Esophagus muscularis mucosa (tissue), 4 donors: ENCODE data around the gene NEO1. TPM values are rescaled to one million over a fixed set of nuclear protein-coding genes. Genes with fewer than 3 reads are reported as not detected.

Experiments used
- DNase-seq: peaks from one replicate; pipeline ENCODE4 v3.0.0-alpha.2; 2017; ENCODE audit errors: extremely low spot score
- H3K27ac ChIP-seq, 4 donors: fragments of 200-600 bp; sonication (generic); replicated peaks in 1 of 4; 1 replicate in 3 of 4; 2 replicates in 1 of 4; pipeline ENCODE4 v1.5.1; 2016 to 2019; ENCODE audit warnings: mild to moderate bottlenecking in 1 of 4
- H3K27me3 ChIP-seq, 4 donors: fragments of 200-600 bp; sonication (generic); one replicate each; pipeline versions ENCODE4 v1.5.1 to v1.6.0; 2016 to 2019
- H3K36me3 ChIP-seq, 4 donors: fragments of 200-600 bp; sonication (generic); one replicate each; pipeline ENCODE4 v1.5.1; 2016 to 2019
- H3K4me1 ChIP-seq, 4 donors: fragments of 200-600 bp; sonication (generic); one replicate each; pipeline ENCODE4 v1.5.1; 2016 to 2019
- H3K4me3 ChIP-seq, 4 donors: fragments of 200-600 bp; sonication (generic); 1 replicate in 2 of 4; 2 replicates in 2 of 4; pipeline ENCODE4 v1.5.1; 2016 to 2019; ENCODE audit warnings: mild to moderate bottlenecking in 4 of 4, moderate library complexity in 1 of 4
- H3K9me3 ChIP-seq, 4 donors: fragments of 200-600 bp; sonication (generic); 1 replicate in 3 of 4; 2 replicates in 1 of 4; pipeline ENCODE4 v1.5.1; 2016 to 2019
- EP300 ChIP-seq: sonication (generic); formaldehyde crosslinking; IDR thresholded peaks from one replicate; pipeline ENCODE4 v1.6.1; 2017; ENCODE audit warnings: antibody characterized with exemption
- POLR2A ChIP-seq: fragments of 450-650 bp; IDR thresholded peaks from one replicate; pipeline ENCODE4 v1.6.1; 2017; ENCODE audit warnings: antibody characterized with exemption, moderate library complexity, mild to moderate bottlenecking, low read depth
- POLR2AphosphoS5 ChIP-seq, 2 donors: sonication (generic); formaldehyde crosslinking; IDR thresholded peaks; one replicate each; pipeline ENCODE4 v1.6.1; 2017; ENCODE audit warnings: antibody characterized with exemption in 2 of 2
- WGBS: methylation state at CpG from one replicate; pipeline ENCODE4 v1.1.5; 2018; 5-methylcytosine and 5-hydroxymethylcytosine counted together
- intact Hi-C: fragments of 100-400 bp; cut with DNase I; formaldehyde crosslinking; loops from one replicate; pipeline ENCODE4 v1.15.1; 2023
- total RNA-seq, 4 donors: library from RNA; depleted of rRNA; stranded (reverse); fragments of >200 nt; gene quantifications; one replicate each; pipeline versions ENCODE4 v1.1.0 to v1.2.1, GENCODE V29; 2016
- TF ChIP-seq, protein P1 (sequence below), 3 experiments: fragments of 200-600 bp in 2 of 3; fragments of 450-650 bp in 1 of 3; sonication (generic) in 2 of 3; IDR thresholded peaks; one replicate each; pipeline ENCODE4 v1.5.1; 2017 to 2019; ENCODE audit warnings: antibody characterized with exemption in 3 of 3, mild to moderate bottlenecking in 2 of 3, moderate library complexity in 1 of 3

Gene NEO1
- total RNA-seq, 4 donors from 2014 or later: 38.2 to 61.2 (median 53.5) TPM

DNA sequence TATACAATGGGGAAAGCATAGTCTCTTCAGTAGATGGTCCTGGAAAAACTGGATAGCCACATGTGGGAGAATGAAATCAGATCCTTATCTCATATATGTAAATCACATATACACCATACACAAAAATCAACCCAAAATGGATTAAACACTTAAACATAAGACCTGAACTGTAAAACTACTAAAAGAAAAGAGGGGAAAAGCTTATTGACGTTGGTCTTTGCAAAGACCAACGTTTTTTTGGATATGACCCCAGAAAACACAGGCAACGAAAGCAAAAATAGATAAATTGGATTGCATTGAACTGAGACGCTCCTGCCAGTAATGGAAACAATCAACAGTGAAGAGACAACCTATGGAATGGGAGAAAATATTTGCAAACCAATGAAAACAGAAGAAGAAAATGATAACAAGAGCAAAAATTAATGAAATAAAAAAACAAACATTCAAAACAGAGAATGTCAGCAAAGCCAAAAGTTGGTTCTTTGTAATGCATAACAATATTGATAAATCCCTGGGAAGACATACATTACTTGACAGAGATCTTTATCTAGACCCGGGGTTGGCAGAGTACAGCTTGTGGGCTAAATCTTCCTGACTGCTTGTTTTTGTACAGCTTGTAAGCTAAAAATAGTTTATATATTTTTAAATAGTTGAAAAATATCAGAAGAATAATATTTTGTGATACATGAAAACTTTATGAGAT is 86.9 kb downstream of the NEO1 start:
- intact Hi-C loops: no loop called here
- 62% methylated on average over 5 of the region's 5 CpGs for WGBS
- Histone ChIP-seq H3K27me3 (no peaks in the 10 kb centered on the region), H3K27ac (no peak overlapping the region), H3K9me3 (no peaks in the 10 kb centered on the region), H3K4me1 (no peaks in the 10 kb centered on the region), H3K4me3 (no peak overlapping the region), H3K36me3 (peaks cover 0 to 13% (median 0%) of the 10 kb centered on the region in 4 donors)
- no peak for DNase-seq
- TF ChIP-seq POLR2A (no peak), EP300 (no peak), POLR2AphosphoS5 (IDR thresholded peaks at IDR 0.05) (no peak)
- TF ChIP-seq, protein P1, sequence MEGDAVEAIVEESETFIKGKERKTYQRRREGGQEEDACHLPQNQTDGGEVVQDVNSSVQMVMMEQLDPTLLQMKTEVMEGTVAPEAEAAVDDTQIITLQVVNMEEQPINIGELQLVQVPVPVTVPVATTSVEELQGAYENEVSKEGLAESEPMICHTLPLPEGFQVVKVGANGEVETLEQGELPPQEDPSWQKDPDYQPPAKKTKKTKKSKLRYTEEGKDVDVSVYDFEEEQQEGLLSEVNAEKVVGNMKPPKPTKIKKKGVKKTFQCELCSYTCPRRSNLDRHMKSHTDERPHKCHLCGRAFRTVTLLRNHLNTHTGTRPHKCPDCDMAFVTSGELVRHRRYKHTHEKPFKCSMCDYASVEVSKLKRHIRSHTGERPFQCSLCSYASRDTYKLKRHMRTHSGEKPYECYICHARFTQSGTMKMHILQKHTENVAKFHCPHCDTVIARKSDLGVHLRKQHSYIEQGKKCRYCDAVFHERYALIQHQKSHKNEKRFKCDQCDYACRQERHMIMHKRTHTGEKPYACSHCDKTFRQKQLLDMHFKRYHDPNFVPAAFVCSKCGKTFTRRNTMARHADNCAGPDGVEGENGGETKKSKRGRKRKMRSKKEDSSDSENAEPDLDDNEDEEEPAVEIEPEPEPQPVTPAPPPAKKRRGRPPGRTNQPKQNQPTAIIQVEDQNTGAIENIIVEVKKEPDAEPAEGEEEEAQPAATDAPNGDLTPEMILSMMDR (IDR thresholded peaks at IDR 0.05): no peak

DNA sequence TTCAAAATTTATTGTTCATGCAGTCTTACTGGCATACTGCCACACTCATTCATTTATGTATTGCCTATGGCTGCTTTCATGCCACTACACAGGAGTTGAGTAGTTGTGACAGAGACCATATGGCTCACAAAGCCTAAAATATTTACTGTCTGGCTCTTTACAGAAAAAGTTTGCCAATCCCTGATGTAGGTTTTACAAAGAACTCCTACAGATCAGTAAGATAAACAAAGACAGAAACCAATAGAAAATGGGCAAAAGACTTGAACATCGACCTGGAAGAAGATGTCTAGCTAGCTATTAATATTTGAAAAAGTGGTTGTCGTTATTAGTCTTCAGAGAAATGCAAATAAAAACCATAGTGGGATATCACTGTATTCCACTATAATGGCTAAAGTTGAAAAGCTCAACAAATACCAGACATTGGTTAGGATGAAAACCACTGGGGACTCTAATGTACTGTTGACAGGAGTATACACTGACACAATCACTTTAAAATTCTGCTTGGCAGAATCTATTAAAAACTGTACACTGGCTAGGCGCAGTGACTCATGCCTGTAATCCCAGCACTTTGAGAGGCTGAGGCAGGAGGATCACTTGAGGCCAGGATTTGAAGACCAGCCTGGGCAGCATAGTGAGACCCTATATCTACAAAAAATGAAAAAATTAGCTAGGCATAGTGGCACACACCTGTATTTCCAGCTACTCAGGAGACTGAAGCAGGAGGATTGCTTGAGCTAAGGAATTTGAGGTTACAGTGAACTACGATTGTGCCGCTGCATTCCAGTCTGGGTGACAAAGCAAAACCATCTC is 87.7 kb downstream of the NEO1 start:
- intact Hi-C loops: no loop called here

DNA sequence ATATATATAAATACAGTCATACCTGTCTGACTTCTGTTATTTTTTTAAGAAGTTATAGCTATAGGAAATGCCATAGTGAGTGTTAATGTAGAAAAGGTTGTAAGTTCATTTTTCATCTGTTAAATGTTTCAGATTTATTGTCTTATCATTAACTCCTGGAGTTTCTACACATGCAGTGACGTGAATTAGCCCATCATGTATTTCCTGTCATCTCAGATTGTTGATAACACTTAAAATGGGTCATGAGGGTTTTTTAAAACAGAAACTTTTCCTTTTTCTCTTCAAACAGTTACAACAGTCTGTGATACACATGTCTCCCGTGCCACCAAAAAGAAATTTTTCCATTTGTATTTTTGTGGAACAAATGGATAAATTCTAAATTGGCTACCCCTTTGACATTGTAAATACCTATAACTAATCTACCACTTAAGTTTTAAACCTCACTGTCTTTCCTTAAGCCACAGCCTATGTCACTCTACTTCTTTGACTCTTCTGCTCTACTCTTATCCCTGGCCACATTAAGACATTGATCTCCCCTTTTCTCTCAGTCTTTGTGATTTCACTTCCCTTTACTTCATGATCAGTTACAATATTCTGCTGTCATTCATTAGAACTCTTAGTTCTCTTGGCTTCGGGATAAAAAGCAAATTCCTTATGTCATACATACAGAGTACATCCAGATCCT is 89.1 kb downstream of the NEO1 start:
- Histone ChIP-seq H3K9me3 (no peaks in the 10 kb centered on the region), H3K27ac (no peak overlapping the region), H3K27me3 (no peaks in the 10 kb centered on the region), H3K4me1 (no peaks in the 10 kb centered on the region), H3K36me3 (peaks cover 0 to 16% (median 0%) of the 10 kb centered on the region in 4 donors), H3K4me3 (no peak overlapping the region)
- TF ChIP-seq, protein P1 (IDR thresholded peaks at IDR 0.05): no peak
- TF ChIP-seq EP300 (no peak), POLR2AphosphoS5 (IDR thresholded peaks at IDR 0.05) (no peak), POLR2A (no peak)
- WGBS: 69% methylated on average over 3 of the region's 3 CpGs
- DNase-seq: no peak
- intact Hi-C loops: no loop called here

More for the DNA sequence above, 87.7 kb downstream of the NEO1 start:
- H3K9me3 ChIP-seq: no peaks in the 10 kb centered on the region
- peaks cover 0 to 16% (median 0%) of the 10 kb centered on the region in 4 donors for H3K36me3 ChIP-seq
- 70% methylated on average over 5 of the region's 5 CpGs for WGBS
- no peaks in the 10 kb centered on the region for H3K4me1 ChIP-seq
- H3K4me3 ChIP-seq: no peak overlapping the region
- DNase-seq: no peak
- no peak overlapping the region for H3K27ac ChIP-seq
- TF ChIP-seq EP300: no peak
- TF ChIP-seq POLR2AphosphoS5 (IDR thresholded peaks at IDR 0.05): no peak
- TF ChIP-seq POLR2A: no peak
- TF ChIP-seq, protein P1 (IDR thresholded peaks at IDR 0.05): no peak
- no peaks in the 10 kb centered on the region for H3K27me3 ChIP-seq

DNA sequence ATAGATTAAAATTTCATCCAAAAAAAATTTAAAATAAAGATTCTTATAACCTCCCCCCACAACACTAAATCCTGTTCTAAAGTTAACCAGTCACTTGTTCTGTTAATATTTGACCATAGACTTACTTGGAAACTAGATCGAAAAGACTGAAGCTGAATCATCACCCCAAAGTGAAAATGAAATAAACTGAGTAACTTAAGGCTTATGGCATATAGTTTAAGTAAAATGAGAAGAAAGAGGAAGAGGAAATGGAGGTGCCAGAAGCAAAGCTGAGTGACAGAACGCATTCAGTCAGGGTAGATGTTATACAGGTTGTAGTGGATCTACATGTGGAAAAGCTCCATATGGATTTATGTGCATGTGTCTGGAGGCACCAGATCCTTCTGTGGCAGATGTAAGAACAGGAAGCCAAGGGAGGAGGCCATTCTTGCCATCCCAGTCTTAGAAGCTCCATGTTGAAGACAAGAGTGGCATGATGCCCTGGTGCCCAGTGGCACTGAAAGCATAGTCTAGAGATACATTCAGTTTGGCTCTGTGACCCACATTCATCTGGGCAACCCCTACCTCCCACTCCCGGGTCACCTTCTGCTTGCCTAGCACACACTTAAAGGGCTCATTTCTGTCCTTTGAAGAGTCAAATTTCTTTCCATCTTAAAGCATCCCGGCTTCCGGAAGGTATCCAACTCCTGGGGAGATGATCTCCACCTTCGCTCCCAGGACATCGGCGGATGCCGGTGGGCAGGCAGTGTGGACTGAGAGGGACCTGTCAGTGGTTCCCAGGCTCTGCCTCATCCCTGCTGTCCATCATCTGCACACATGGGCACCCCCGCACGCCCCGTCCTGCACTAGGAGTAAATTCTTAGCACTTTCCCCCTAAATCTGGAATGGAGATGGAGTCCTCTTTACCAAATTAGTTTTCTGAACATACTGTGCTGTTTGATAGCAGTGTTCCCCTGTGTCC is 90.8 kb downstream of the NEO1 start:
- H3K9me3 ChIP-seq: no peaks in the 10 kb centered on the region
- 91% methylated on average over 12 of the region's 12 CpGs for WGBS
- H3K27ac ChIP-seq: no peak overlapping the region

More for the DNA sequence above, 90.8 kb downstream of the NEO1 start:
- no peak for DNase-seq
- Histone ChIP-seq H3K36me3 (peaks cover 0 to 16% (median 0%) of the 10 kb centered on the region in 4 donors), H3K4me3 (no peak overlapping the region), H3K4me1 (no peaks in the 10 kb centered on the region), H3K27me3 (no peaks in the 10 kb centered on the region)
- TF ChIP-seq, protein P1 (IDR thresholded peaks at IDR 0.05): no peak
- TF ChIP-seq POLR2AphosphoS5 (IDR thresholded peaks at IDR 0.05): no peak
- TF ChIP-seq EP300: no peak
- no peak for TF ChIP-seq POLR2A
- intact Hi-C loops: no loop called here
